Nephron progenitor cell (in vitro differentiated cells): ENCODE data around the gene ZNF785.
"Not testable (repeated sequence)": the region's sequence is repeated elsewhere in the genome, so short reads cannot be mapped to it uniquely, and the experiment has no call there.

ENCODE experiments used
- DNase-seq: peaks from one replicate; pipeline ENCODE4 v3.0.0; 2021
- H3K27ac Mint-ChIP-seq: 2 replicates; pipeline ENCODE4 v1.8.0; 2021; ENCODE audit warnings: mild to moderate bottlenecking, moderate library complexity, mixed read lengths
- H3K27me3 Mint-ChIP-seq: 2 replicates; pipeline ENCODE4 v1.8.0; 2021; ENCODE audit warnings: mild to moderate bottlenecking, low read depth, mixed read lengths; ENCODE audit not compliant: poor library complexity
- H3K36me3 Mint-ChIP-seq: 2 replicates; pipeline ENCODE4 v1.8.0; 2021; ENCODE audit warnings: low read depth, mixed read lengths
- H3K4me1 Mint-ChIP-seq: 2 replicates; pipeline ENCODE4 v1.8.0; 2021; ENCODE audit warnings: mixed read lengths
- H3K4me3 Mint-ChIP-seq: 2 replicates; pipeline ENCODE4 v1.8.0; 2021; ENCODE audit warnings: mild to moderate bottlenecking, moderate library complexity, mixed read lengths
- H3K9me3 Mint-ChIP-seq: 2 replicates; pipeline ENCODE4 v1.8.0; 2021; ENCODE audit warnings: mild to moderate bottlenecking, moderate library complexity, mixed read lengths
- TF ChIP-seq, protein P1 (sequence below): fragments of 200-600 bp; sonication (generic); IDR thresholded peaks from 2 replicates; pipeline ENCODE4 v1.5.0; 2021; ENCODE audit warnings: antibody characterized with exemption

ZNF785 gene

DNA sequence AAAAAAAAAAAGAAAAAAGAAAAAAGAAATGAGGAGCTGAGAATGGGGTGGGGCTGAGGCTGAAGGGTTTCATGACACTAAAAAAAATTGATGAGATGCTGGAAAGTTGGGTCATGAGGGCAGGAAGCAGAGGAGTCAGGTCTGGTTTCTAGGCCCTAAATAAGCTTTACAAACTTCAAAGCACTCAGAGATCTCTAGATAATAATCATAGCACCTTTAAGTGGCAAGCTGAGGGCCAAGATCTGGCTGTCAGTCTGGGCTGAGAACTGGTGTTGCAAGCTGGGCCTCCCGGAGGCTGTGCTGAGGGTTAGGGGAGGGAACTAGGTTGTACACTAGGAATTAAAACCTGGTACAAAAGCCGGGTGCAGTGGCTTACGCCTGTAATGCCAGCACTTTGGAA, 33.7 kb downstream of the ZNF785 start:
- Mint-ChIP-seq H3K4me3 (no peak overlapping the region), H3K36me3 (peaks cover 25% of the 10 kb centered on the region), H3K4me1 (peaks cover 43% of the 10 kb centered on the region), H3K9me3 (no peaks in the 10 kb centered on the region), H3K27ac (no peak overlapping the region), H3K27me3 (no peaks in the 10 kb centered on the region)
- TF ChIP-seq, protein P1, sequence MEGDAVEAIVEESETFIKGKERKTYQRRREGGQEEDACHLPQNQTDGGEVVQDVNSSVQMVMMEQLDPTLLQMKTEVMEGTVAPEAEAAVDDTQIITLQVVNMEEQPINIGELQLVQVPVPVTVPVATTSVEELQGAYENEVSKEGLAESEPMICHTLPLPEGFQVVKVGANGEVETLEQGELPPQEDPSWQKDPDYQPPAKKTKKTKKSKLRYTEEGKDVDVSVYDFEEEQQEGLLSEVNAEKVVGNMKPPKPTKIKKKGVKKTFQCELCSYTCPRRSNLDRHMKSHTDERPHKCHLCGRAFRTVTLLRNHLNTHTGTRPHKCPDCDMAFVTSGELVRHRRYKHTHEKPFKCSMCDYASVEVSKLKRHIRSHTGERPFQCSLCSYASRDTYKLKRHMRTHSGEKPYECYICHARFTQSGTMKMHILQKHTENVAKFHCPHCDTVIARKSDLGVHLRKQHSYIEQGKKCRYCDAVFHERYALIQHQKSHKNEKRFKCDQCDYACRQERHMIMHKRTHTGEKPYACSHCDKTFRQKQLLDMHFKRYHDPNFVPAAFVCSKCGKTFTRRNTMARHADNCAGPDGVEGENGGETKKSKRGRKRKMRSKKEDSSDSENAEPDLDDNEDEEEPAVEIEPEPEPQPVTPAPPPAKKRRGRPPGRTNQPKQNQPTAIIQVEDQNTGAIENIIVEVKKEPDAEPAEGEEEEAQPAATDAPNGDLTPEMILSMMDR: no peak
- DNase-seq: no peak

DNA sequence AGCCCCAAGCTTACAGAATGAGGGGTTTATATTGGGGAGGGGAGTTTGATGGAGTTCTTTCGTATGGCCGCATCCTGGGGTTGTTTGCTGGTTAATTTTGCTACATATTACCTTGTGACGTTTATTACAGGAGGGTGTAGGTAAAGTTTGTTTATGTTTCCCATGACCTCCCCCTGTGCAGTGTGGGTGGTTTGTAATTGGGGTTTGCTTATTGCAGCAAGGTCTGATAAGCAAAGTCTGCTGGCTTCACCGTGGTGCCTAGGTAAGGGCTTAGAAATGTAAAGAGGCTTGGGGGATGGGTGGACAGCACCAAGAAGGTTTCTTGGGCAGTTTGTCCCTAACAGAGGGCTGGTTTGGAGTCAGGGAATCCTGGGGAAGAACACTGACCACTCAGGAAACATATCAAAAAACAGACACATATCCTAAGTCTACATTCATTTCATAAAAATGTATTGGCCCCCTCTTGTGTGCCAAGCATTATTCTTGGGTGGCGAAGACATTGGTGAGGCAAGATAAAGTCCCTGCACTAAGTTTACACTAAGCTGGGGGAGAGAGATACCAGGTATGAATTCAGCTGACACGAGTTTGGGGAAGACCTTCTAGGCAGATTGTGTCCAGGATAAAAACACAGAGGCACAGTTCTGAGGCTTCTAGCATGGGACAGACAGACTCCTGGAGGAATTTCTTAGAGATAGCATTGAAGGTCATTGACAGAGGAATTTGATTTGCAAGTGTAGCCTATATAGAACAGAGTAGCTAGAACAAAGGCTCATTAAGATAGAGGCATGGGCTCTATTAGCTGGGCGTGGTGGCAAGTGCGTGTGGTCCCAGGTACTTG, 36.9 kb downstream of the ZNF785 start:
- no peak overlapping the region for H3K4me3 Mint-ChIP-seq
- DNase-seq: no peak
- TF ChIP-seq, protein P1: no peak
- H3K4me1 Mint-ChIP-seq: peaks cover 32% of the 10 kb centered on the region
- peaks cover 3% of the 10 kb centered on the region for H3K9me3 Mint-ChIP-seq
- H3K27me3 Mint-ChIP-seq: no peaks in the 10 kb centered on the region
- H3K27ac Mint-ChIP-seq: no peak overlapping the region
- H3K36me3 Mint-ChIP-seq: peaks cover 8% of the 10 kb centered on the region

GRCh38 chr16:30546115-30546514, 39.4 kb downstream of the ZNF785 start:
- Mint-ChIP-seq H3K4me1 (peaks cover 14% of the 10 kb centered on the region), H3K27me3 (no peaks in the 10 kb centered on the region), H3K4me3 (no peak overlapping the region), H3K36me3 (no peaks in the 10 kb centered on the region), H3K27ac (no peak overlapping the region), H3K9me3 (peaks cover 3% of the 10 kb centered on the region)
- DNase-seq: no peak
- TF ChIP-seq, protein P1: no peak

GRCh38 chr16:30543067-30543466, 42.4 kb downstream of the ZNF785 start:
- Mint-ChIP-seq H3K9me3 (peaks cover 3% of the 10 kb centered on the region), H3K27me3 (no peaks in the 10 kb centered on the region), H3K4me3 (no peak overlapping the region), H3K27ac (no peak overlapping the region), H3K4me1 (peaks cover 12% of the 10 kb centered on the region), H3K36me3 (peaks cover 3% of the 10 kb centered on the region)
- TF ChIP-seq, protein P1: no peak
- DNase-seq: no peak

DNA sequence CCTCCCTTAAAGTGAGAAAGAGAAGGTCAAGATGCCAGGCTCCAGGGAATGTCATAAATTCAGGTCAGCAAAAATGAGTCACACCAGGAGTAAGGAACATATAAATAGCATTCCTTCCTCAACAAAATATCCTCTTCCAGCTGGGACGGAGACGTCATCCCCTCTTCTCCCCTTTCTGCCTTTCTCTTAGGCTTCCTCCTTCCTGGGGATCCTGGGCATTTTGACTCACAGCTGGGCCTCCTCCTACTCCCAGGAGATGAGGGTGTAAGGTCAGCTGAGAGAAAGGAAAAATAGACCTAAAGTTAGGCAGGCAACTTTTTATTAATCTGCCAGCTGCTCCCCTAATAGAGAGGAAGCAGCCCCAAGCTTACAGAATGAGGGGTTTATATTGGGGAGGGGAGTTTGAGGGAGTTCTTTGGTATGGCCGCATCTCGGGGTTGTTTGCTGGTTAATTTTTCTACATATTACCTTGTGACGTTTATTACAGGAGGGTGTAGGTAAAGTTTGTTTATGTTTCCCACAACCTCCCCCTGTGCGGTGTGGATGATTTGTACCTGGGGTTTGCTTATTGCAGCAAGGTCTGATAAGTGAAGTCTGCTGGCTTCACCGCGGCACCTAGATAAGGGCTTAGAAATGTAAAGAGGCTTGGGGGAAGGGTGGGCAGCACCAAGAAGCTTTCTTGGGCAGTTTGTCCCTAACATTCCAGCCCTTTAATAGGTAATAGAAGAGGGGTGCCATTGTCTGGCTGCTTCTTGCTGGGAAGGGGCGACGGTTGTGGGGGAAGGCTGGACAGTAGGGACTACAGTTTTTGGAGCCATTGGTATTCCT, 43.8 kb downstream of the ZNF785 start:
- Mint-ChIP-seq H3K27ac (no peak overlapping the region), H3K4me3 (no peak overlapping the region), H3K9me3 (peaks cover 8% of the 10 kb centered on the region), H3K27me3 (no peaks in the 10 kb centered on the region), H3K4me1 (peaks cover 14% of the 10 kb centered on the region), H3K36me3 (peaks cover 16% of the 10 kb centered on the region)
- TF ChIP-seq, protein P1: no peak
- DNase-seq: no peak

GRCh38 chr16:30540916-30541464, 44.5 kb downstream of the ZNF785 start:
- H3K9me3 Mint-ChIP-seq, H3K27me3 Mint-ChIP-seq, H3K4me3 Mint-ChIP-seq, DNase-seq, H3K27ac Mint-ChIP-seq: not testable (repeated sequence)
- Mint-ChIP-seq H3K4me1 (peaks cover 20% of the 10 kb centered on the region), H3K36me3 (peaks cover 23% of the 10 kb centered on the region)

DNA sequence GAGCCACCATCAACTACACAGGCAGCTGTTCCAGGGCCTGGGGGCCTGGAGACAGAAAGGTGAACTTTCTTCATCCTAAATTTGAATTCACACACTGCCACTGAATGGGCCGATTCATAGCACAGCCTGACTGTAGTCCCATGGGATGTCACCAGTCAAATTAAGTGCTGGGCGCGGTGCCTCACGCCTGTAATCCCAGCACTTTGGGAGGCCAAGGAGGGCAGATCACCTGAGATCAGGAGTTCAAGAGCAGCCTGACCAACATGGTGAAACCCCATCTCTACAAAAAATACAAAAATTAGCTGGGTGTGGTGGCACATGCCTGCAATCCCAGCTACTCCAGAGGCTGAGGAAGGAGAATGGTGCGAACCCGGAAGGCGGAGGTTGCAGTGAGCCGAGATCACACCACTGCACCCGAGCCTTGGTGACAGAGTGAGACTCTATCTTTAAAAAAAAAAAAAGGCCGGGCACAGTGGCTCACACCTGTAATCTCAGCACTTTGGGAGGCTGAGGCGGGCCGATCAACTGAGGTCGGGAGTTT, 45.4 kb downstream of the ZNF785 start:
- peaks cover 25% of the 10 kb centered on the region for H3K36me3 Mint-ChIP-seq
- not testable (repeated sequence) for H3K9me3 Mint-ChIP-seq, H3K4me3 Mint-ChIP-seq, H3K27me3 Mint-ChIP-seq, DNase-seq, H3K27ac Mint-ChIP-seq
- H3K4me1 Mint-ChIP-seq: peaks cover 30% of the 10 kb centered on the region
